EL (cell line): ENCODE data around the gene SREBF1.
"Not testable (repeated sequence)": the region's sequence is repeated elsewhere in the genome, so short reads cannot be mapped to it uniquely, and the experiment has no call there.

Source experiments
- DNase-seq: peaks from one replicate; pipeline ENCODE4 v3.0.0-alpha.2; 2016

Gene SREBF1

DNA sequence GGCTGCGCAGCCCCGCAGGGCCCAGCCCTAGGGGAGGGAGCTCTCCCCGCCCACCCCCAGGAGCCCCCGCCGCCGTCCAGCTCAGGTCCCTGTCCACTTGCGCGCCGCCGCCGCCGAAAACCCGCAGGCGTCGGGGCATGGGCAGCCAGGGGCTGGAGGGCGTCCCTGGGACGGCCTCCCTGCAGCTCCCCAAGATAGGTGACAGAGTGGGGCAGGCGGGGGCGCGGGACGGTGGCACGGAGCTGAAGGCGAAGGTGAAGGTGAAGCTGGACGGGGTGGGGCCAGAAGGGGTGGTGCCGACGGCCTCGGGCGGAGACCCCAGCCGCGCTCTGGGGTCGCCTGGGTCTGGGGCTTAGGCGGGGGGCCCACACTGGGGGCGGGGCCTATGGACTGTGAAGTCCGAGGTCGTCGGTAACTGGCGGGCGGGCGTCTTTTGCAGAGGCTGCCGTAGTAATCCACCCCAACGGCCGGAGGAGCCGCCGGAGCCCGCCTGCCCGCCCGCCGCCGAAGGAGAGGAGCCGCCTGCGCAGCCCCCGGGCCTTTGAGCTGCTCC, 27.2 kb downstream of the SREBF1 start:
- no peak for DNase-seq

DNA sequence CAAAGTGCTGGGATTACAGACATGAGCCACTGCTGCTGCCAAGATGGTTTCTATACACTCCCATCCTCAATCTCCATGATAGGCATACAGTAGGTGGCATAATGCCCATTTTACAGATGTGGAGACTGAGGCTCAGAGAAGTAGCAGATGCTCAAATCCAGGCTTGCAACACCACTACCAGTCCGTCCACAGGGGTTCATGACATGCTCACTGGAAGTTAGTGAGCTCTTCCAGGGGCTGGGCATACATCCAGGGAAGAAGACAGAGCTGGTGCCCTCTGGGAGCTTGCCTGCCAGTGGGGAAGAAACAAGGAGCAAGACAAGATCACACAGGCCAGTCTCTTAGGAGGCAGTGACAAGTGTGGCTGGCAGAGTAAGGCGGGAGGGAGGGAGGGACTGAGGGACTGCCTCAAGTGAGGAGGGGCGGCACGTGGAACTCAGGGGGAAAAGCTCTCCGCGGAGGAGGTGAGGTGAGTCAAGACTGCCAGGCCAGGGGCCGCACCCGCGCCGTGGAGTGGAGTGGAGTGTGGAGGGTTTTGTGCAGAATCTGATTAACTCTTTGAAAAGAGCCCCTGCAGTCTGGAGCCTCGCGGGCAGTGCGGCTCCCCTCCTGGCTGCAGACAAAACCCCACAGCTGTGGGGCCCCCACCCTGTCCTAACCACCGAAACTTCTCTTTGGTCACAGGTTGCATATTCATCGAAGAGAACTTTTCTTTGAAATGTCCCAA, 27.9 kb downstream of the SREBF1 start:
- no peak for DNase-seq

DNA sequence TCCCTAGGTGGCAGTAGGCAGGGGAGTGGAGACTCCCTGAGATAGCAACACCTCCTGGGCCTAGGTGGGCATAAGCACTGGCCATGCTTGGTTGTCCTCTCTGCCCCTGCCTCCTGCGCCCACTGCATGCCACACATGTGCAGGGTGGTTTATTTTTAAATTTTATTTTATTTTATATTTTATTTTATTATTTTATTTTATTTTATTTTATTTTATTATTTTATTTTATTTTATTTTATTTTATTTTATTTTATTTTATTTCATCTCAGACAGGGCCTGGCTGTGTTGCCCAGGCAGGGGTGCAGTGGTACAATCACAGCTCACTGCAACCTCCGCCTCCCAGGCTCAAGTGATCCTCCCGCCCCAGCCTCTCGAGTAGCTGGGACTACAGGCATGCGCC, 28.6 kb downstream of the SREBF1 start:
- not testable (repeated sequence) for DNase-seq

DNA sequence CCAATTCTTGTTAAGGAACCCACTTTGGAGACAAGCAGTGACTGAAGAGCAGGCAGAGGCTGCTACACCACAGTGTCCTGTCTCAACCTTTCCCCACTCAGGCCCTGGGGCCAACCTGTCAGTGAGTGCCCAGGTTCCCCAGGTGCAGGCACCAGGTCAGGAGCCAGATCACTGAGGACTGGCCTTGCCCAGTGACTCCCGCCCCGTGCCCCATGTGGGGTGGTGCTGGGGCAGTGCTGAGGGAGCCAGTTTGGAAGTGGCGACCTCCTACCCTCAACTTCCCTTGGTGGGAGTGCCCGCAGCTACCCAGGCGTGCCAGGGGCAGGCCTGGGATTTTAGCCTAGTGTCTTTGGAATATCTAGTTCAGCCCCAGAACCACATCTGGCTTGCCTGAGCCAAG, 29.3 kb downstream of the SREBF1 start:
- no peak for DNase-seq

- no peak for DNase-seq
Observed at GRCh38 chr17:17806611-17807274, 30.0 kb downstream of the SREBF1 start.

- no peak for DNase-seq
Observed at GRCh38 chr17:17806035-17806434, 30.8 kb downstream of the SREBF1 start.

- no peak for DNase-seq
Observed at GRCh38 chr17:17805575-17805974, 31.2 kb downstream of the SREBF1 start.

GRCh38 chr17:17804007-17804406, 32.8 kb downstream of the SREBF1 start:
- no peak for DNase-seq

- DNase-seq = no peak
Observed at GRCh38 chr17:17801800-17802481, 34.8 kb downstream of the SREBF1 start.

- no peak for DNase-seq
Observed at GRCh38 chr17:17800504-17801021, 36.2 kb downstream of the SREBF1 start.

GRCh38 chr17:17798573-17799255, 38.1 kb downstream of the SREBF1 start:
- no peak for DNase-seq

DNA sequence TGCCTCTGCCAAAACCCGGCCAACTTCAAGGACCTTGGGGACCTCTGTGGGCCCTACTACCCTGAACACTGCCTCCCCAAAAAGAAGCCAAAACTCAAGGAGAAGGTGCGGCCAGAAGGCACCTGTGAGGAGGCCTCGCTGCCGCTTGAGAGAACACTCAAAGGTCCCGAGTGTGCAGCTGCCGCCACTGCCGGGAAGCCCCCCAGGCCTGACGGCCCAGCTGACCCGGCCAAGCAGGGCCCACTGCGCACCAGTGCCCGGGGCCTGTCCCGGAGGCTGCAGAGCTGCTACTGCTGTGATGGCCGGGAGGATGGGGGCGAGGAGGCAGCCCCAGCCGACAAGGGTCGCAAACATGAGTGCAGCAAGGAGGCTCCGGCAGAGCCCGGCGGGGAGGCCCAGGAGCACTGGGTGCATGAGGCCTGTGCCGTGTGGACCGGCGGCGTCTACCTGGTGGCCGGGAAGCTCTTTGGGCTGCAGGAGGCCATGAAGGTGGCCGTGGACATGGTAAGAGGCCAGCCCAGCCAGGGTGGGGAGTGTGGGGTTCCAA, 38.7 kb downstream of the SREBF1 start:
- DNase-seq = no peak

DNA sequence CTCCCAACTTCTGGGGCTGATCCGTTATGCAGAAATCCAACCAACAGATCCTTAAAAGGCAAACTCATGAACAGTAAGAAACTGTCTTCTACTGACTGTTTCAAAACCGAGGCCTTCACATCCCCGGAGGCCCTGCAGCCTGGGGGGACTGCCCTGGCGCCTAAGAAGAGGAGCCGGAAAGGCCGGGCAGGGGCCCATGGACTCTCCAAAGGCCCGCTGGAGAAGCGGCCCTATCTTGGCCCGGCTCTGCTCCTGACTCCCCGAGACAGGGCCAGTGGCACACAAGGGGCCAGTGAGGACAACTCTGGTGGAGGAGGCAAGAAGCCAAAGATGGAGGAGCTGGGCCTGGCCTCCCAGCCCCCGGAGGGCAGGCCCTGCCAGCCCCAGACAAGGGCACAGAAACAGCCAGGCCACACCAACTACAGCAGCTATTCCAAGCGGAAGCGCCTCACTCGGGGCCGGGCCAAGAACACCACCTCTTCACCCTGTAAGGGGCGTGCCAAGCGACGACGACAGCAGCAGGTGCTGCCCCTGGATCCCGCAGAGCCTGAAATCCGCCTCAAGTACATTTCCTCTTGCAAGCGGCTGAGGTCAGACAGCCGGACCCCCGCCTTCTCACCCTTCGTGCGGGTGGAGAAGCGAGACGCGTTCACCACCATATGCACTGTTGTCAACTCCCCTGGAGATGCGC, 39.5 kb downstream of the SREBF1 start:
- no peak for DNase-seq

DNA sequence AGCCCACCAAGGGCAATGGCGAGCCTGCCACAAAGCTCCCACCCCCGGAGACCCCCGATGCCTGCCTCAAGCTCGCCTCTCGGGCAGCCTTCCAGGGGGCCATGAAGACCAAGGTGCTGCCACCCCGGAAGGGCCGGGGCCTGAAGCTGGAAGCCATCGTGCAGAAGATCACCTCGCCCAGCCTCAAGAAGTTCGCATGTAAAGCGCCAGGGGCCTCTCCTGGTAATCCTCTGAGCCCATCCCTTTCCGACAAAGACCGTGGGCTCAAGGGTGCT, 40.1 kb downstream of the SREBF1 start:
- no peak for DNase-seq

GRCh38 chr17:17795946-17796786, 40.6 kb downstream of the SREBF1 start:
- no peak for DNase-seq

GRCh38 chr17:17795296-17795695, 41.5 kb downstream of the SREBF1 start:
- DNase-seq = no peak

DNA sequence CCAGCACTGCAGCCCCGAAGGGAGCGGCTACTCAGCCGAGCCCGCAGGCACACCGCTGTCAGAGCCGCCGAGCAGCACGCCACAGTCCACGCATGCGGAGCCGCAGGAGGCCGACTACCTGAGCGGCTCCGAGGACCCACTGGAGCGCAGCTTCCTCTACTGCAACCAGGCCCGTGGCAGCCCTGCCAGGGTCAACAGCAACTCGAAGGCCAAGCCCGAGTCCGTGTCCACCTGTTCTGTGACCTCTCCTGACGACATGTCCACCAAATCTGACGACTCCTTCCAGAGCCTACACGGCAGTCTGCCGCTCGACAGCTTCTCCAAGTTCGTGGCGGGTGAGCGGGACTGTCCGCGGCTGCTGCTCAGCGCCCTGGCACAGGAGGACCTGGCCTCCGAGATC, 42.4 kb downstream of the SREBF1 start:
- DNase-seq = no peak

DNA sequence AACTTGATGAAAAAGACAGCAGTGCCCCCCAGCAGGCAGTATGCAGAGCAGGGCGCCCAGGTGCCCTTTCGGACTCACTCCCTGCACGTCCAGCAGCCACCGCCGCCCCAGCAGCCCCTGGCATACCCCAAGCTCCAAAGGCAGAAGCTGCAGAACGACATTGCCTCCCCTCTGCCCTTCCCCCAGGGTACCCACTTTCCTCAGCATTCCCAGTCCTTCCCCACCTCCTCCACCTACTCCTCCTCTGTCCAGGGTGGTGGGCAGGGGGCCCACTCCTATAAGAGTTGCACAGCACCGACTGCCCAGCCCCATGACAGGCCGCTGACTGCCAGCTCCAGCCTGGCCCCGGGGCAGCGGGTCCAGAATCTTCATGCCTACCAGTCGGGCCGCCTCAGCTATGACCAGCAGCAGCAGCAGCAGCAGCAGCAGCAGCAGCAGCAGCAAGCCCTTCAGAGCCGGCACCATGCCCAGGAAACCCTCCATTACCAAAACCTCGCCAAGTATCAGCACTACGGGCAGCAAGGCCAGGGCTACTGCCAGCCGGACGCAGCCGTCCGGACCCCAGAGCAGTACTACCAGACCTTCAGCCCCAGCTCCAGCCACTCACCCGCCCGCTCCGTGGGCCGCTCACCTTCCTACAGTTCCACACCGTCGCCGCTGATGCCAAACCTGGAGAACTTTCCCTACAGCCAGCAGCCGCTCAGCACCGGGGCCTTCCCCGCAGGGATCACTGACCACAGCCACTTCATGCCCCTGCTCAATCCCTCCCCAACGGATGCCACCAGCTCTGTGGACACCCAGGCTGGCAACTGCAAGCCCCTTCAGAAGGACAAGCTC, 43.2 kb downstream of the SREBF1 start:
- no peak for DNase-seq

DNA sequence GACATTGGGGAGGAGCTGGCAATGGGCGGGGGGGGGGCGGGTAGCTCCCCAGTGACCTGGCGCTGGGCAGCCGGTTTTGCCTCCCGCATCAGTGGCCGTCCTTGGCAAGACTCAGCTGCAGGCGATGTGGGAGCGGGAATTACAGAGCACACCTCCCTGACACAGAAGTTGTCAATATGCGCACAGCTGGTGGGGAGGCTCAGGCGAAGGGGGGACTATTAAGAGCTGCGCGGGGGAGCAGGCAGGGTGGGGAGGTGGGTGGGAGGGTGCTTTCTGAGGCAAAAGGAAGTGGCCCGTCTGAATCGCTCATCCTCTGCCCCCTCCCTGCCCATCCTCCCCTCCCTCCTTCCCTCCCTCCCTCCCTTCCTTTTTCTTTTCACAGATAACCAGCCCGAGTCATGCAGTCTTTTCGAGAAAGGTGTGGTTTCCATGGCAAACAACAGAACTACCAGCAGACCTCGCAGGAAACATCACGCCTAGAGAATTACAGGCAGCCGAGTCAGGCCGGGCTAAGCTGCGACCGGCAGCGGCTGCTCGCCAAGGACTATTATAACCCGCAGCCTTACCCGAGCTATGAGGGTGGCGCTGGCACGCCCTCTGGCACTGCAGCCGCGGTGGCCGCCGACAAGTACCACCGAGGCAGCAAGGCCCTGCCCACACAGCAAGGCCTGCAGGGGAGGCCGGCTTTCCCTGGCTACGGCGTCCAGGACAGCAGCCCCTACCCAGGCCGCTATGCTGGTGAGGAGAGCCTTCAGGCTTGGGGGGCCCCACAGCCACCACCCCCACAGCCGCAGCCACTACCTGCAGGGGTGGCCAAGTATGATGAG, 44.0 kb downstream of the SREBF1 start:
- no peak for DNase-seq
